Osteocyte (in vitro differentiated cells): ENCODE results near the gene ANKS3. TPM values are rescaled to one million over a fixed set of nuclear protein-coding genes. Genes with fewer than 3 reads are reported as not detected.

Source experiments
- DNase-seq: peaks from one replicate; pipeline ENCODE4 v3.0.0; 2021; ENCODE audit warnings: mixed read lengths; ENCODE audit not compliant: unreplicated experiment; ENCODE audit errors: extremely low spot score
- H3K27ac Mint-ChIP-seq: one replicate; pipeline ENCODE4 v1.8.0; 2021; ENCODE audit warnings: mild to moderate bottlenecking, mixed read lengths; ENCODE audit not compliant: unreplicated experiment
- H3K27me3 Mint-ChIP-seq: one replicate; pipeline ENCODE4 v1.8.0; 2021; ENCODE audit warnings: mixed read lengths; ENCODE audit not compliant: unreplicated experiment
- H3K36me3 Mint-ChIP-seq: one replicate; pipeline ENCODE4 v1.8.0; 2021; ENCODE audit warnings: mixed read lengths; ENCODE audit not compliant: unreplicated experiment
- H3K4me1 Mint-ChIP-seq: one replicate; pipeline ENCODE4 v1.8.0; 2021; ENCODE audit warnings: mixed read lengths; ENCODE audit not compliant: unreplicated experiment
- H3K4me3 Mint-ChIP-seq: one replicate; pipeline ENCODE4 v1.8.0; 2021; ENCODE audit warnings: mild to moderate bottlenecking, moderate library complexity, mixed read lengths; ENCODE audit not compliant: unreplicated experiment
- H3K9me3 Mint-ChIP-seq: one replicate; pipeline ENCODE4 v1.8.0; 2021; ENCODE audit warnings: mixed read lengths; ENCODE audit not compliant: unreplicated experiment
- CTCF ChIP-seq: fragments of 200-600 bp; sonication (generic); IDR thresholded peaks from 2 replicates; pipeline ENCODE4 v1.5.0; 2021; ENCODE audit warnings: antibody characterized with exemption, mild to moderate bottlenecking, moderate library complexity
- total RNA-seq: library from RNA; stranded (reverse); gene quantifications from 2 replicates; pipeline ENCODE4 v1.2.1, GENCODE V29; 2021

The ANKS3 gene
- total RNA-seq, 1 donor from 2014 or later = 30.0 TPM

DNA sequence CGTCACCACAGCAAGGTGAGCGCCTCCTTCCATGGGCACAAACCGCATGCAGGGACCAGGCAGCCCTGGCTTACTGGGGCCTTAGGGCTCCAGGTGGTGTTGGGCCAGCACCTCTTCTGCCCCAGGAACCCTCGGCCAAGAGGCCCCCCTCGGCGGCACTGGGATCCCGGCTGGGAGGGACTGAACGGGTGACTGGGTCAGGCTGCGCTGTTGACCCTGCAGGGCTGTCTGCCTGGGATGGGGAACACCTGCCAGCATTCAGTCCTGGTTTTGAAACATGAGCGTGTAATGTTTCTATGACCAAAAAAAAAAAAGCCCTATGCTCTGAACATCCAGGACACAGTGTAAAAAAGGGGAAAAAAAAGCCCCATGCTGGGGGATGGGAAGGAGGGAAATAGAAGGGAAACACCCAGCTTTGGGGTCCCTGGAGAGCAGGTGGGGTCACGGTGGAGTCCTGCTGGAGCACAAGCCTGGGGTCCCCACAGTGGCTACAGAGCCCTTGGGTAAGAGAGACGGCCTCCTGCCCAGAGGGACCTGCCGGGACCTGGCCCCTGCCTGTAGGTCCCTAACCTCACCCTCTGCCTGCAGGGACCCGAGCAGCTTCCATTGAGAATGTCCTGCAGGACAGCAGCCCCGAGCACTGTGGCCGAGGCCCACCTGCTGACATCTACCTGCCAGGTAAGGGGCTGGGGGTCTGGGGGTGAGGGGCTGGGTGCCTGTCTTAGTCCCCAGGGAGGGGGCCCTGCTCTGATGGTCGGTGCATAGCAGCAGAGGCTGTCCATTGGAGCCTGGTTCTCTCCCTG is 50.6 kb downstream of the ANKS3 start:
- no peak for DNase-seq
- no peak for TF ChIP-seq CTCF
- H3K36me3 Mint-ChIP-seq = peaks cover 17% of the 10 kb centered on the region
- H3K4me1 Mint-ChIP-seq = no peaks in the 10 kb centered on the region
- H3K4me3 Mint-ChIP-seq = no peak overlapping the region
- H3K27ac Mint-ChIP-seq = no peak overlapping the region
- H3K9me3 Mint-ChIP-seq = no peaks in the 10 kb centered on the region
- no peaks in the 10 kb centered on the region for H3K27me3 Mint-ChIP-seq

- Mint-ChIP-seq H3K4me3 (no peak overlapping the region), H3K27me3 (no peaks in the 10 kb centered on the region), H3K27ac (no peak overlapping the region), H3K4me1 (no peaks in the 10 kb centered on the region), H3K36me3 (peaks cover 20% of the 10 kb centered on the region), H3K9me3 (no peaks in the 10 kb centered on the region)
- peak; percentile 20 for TF ChIP-seq CTCF
- DNase-seq = no peak
These were observed 51.3 kb downstream of the ANKS3 start for GRCh38 chr16:4682616-4683254.

DNA sequence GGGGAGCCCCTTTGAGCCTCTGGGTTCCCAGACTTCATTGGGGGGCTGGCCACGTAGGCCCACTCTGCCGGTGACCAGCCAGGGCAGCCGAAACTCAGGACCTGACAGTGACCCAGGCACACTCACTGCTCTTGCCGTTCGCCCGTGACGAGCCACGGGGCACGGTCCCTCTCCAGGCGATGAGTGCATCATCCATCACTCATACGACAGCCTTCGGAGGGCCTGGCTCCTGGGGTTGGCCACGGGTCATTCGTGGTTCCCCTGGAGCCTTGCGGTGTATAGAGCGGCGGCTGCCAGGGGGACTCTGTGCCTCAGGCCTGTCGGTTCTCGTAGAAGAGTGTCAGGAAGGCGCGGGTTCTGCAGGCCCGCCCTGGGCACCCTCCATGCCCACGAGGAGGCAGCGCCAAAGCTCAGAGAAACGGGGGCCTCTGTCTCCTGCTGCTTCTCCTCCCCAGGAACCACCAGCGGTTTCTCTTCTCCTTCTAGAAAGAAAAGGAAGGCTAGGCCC is 51.9 kb downstream of the ANKS3 start:
- H3K27me3 Mint-ChIP-seq = no peaks in the 10 kb centered on the region
- H3K4me3 Mint-ChIP-seq = no peak overlapping the region
- H3K4me1 Mint-ChIP-seq = no peaks in the 10 kb centered on the region
- TF ChIP-seq CTCF = no peak
- H3K27ac Mint-ChIP-seq = no peak overlapping the region
- no peak for DNase-seq
- H3K9me3 Mint-ChIP-seq = no peaks in the 10 kb centered on the region
- H3K36me3 Mint-ChIP-seq = peaks cover 20% of the 10 kb centered on the region

DNA sequence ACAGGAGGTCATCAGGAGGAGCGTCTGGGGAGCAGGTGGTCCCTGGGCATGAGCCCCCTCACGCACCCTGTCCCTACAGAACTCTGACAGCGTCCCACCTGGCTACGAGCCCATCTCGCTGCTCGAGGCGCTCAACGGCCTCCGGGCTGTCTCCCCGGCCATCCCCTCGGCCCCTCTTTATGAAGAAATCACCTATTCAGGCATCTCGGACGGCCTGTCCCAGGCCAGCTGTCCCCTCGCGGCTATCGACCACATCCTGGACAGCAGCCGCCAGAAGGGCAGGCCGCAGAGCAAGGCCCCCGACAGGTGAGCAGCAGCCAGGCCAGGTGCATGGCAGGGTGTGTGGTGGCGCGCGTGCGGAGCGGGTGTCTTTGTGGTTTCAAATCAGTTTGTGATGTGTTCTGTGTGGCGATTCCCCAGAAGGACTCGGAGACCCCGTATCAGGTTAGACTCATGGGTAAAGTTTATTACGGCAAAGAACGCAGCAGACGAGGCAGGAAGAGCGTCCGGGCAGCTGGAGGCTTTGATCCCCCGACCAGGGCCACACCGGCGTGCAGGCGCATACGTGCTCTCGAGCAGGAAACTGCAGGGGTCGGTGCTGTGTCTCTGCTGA is 52.5 kb downstream of the ANKS3 start:
- TF ChIP-seq CTCF = no peak
- Mint-ChIP-seq H3K36me3 (peaks cover 20% of the 10 kb centered on the region), H3K27ac (no peak overlapping the region), H3K9me3 (no peaks in the 10 kb centered on the region), H3K27me3 (no peaks in the 10 kb centered on the region), H3K4me1 (no peaks in the 10 kb centered on the region), H3K4me3 (no peak overlapping the region)
- DNase-seq = no peak
